ENCODE data around the gene LDLRAD4.

The LDLRAD4 gene

DNA sequence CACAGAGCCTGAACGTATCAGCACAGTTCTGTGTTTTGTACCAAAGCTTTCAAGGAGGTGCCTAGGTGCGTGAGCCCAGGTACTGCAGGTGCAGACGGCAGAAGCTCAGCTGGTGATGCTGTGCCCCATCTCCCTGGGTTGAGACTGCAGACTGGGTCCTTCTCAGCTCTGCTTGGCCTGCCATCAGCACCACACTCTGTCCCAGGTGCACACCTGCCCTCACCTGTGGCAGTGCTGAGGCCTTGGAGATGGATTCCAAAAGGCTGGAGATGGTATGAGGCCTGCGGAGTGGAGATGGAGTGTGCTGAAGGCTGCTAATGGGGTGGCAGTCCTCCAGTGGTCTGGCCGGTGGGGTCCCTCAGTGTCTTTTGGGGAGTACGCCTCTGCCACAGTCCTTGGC is 9.3 kb downstream of the LDLRAD4 start:
- DNase-seq (ENCODE audit: low read depth, low spot score): no peak

DNA sequence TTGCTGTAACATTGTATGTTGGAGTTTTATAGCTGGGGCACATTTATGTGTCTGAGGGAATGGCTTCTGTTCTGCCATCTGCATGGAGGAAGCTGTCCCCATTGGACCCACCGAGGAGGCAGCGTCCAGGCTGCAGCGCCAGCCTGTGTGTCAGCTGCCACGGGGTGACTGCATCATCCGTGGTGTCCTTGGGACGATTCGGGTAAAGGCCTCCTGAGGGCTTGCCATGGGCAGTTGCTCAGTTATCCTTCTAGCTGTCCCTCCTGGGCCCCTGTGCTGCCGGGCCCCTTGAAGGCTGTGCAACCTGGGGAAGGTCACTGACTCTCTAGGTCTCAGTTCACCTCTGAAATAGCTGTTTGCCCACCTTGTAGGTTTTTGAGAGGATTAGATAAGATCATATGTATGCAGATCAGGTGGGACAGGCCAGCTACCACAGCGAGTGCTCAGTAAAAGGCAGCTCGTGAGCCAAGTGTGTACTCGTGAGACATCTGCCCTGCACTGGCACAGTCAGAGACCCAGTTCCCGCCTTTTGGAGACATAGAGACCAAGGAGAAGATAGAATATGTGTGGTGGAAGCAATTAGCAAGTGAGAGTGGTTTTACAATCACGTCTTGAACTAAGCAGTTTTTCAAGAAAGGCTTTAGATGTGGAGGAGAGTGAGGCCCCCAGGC is 10.6 kb downstream of the LDLRAD4 start:
- no peak for DNase-seq (ENCODE audit: low read depth, low spot score)

DNA sequence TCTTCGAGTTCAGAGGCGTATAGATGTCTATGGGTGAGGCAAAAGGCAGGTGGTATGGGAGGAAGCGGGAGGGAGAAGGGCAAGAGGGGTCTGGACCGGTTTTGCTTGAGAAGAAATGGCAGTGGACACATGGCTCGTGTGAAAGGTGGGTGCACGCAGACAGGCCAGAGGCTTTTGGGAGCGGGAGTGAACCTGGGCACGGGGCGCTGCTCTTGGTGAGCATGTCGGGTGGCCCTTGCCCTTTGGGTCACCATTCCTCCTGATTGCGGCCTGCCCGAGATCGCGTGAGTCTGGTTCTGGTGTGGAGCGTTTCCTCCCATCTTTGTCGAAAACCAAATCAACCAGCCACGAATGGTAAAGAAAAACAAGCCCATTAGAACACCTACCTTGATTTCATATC is 12.6 kb downstream of the LDLRAD4 start:
- no peak for DNase-seq (ENCODE audit: low read depth, low spot score)

DNA sequence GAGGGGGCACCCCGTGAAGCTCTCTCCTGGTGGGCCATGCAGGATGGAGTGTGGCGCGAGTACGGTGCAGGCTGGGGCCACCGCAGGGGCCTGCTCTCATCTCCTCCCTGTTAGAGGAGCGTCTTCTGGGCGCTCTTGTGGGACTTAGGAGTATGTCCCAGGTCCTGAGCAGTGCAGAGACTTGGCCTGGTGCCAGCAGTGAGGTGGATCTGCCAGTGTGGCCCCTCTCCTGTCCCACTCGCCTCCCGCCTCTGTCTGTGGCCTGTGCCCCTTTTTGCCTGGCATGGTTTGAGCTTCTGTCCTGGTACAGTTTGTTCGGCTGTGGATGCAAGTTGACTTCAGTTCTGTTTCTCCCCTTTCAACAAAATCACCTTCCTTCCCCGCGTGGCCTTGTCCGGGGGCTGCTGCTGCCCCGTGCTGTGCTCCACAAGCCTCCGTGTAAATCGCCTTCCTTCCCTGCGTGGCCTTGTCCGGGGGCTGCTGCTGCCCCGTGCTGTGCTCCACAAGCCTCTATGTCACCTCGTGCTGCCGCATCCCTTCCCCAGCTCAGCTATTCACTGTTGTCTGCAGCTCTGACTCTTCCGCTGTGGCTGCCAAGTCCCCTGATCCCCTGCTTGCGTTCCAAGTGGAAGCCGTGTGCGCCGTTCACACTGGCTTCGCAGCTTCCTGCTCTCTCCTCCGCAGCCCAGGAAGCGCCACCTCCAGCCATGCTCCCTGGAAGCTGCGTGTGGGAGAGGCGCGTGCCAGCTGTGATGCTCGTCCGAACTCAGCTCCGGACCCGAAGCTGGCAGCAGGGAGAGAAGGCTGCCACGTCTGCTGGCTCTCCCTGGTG is 13.7 kb downstream of the LDLRAD4 start:
- no peak for DNase-seq (ENCODE audit: low read depth, low spot score)

DNA sequence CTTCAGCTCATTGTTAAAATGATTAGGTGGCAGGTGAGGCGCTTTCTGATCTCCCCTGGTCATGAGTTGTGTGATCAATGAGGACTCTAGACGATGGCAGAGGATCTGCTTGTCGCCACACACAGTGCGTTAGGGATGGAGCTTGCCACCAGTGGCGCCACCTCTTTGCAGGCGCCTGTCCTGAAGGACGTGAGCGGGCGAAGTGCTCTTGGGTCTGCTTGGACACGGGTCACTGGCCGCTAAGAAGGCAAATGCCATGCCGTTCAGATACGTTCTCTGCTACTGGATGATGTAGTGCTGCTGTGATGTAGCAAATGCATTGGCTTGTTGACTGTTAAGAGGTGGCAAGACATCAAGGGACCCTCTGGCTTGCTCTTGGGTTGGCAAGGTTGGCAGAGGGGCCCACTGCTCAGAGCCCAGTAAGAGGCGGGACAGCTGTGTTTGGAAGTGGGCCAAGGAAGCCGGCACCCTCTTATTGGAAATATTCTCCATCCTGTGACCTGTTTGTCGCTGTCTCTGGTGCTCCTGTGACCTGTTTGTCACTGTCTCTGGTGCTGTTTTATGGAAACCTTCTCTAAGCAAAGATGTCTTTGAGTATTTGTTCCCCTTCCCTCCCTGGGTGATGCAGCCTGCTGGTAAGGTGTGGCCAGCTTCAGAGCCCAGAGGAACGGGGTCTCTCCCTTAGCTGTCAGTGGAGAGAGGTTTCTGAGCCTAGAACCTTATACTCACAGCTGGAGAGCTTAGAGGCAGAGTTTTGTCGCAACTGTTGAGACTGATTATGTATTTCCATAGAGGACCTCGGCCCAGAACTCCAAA is 14.6 kb downstream of the LDLRAD4 start:
- no peak for DNase-seq (ENCODE audit: low read depth, low spot score)

DNA sequence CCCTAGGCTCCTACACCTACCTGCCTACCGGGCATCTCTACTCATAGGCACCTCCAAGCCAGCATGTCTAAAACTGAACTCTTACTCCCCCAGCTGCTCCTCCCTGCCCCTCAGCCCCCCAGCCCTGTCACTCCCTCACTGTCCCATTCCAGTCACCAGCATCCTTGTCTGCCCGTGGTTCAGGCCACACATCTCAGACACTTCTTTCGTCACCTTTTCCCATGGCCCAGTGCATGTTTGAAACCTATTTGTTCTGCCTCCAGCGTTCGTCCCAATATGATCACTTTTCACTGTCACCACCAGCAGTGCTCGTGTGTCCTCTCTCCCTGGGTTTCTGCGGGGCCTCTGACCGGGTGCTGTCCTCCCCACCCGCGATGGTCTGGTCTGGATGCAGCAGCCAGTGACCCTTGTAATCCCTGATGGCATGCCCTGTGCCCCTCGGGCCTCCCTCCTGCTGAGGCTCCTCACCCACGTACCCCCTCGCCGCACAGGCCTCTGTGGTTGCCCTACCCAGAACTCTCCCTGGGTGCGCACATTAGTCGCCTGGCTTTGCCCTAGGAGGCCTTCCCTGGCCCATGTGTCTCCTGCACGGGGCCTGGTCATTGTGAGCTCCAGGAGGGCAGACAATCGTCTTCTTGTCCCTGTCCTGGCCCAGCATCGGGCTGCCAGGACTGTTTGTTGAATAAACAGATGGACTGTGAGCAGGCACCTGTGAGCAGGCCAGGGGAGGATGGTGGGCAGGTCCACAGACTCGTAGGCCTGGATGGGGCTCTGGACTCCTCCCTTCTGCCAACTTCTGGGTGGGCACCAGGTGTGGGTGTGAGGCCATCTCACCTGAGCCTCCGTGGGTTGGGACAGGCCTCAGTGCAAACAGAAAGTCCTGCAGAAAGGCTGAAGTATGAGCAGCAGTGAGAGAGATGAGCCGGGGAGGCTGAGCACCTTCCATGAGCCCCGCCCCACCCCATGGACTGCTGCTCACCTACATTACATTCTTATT is 15.5 kb downstream of the LDLRAD4 start:
- DNase-seq (ENCODE audit: low read depth, low spot score): no peak

DNA sequence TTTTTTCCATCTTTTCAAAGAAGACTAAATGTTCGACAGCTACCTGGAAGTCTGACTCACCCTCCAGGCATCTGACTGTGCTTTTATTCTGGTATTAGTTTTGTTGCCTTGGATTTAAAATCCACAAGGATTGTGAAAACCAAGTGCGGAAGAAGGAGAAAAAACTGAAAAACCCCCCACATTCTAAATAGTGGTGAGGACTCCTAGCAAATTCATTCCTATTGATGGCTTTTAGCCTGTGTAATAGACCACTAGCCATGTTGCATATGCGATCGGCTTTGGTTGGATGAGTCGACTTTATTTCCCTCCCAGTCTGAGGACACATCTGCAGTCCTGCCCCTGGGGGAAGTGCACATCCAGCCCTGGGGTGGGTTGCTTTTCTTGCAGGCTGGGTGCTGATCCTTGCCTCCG is 16.9 kb downstream of the LDLRAD4 start:
- DNase-seq (ENCODE audit: low read depth, low spot score): no peak

DNA sequence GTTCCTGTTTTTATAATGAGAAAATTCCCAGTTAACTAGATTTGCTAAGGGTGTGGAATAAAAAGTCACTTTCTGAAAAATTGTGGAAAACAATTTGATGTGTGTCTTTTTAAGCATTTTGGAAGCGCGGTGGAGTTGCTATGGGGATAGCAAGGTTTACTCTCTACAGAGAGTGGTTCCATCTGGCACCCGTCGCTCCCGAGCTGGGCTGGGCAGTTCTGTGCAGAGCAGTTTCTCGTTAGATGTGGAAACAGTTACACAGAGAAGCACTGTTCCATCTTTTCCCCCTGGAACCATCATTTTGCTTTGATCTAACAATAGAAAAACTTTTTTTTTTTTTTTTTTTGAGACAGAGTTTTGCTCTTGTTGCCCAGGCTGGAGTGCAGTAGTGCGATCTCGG is 17.4 kb downstream of the LDLRAD4 start:
- no peak for DNase-seq (ENCODE audit: low read depth, low spot score)

DNA sequence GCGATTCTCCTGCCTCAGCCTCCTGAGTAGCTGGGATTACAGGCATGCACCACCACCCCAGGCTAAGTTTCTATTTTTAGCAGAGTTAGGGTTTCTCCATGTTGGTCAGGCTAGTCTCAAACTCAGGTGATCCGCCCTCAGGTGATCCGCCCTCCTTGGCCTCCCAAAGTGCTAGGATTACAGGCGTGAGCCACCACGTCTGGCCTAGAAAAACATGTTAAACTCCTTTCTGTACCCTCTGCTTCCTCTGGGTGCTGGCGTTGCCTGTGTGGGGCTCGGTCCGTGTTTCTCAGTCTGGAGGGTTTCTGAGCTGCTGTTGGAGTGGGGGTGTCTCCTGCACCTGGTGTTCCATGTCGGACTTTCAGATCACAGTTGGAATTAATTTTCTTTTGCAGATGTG is 17.9 kb downstream of the LDLRAD4 start:
- no peak for DNase-seq (ENCODE audit: low read depth, low spot score)

DNA sequence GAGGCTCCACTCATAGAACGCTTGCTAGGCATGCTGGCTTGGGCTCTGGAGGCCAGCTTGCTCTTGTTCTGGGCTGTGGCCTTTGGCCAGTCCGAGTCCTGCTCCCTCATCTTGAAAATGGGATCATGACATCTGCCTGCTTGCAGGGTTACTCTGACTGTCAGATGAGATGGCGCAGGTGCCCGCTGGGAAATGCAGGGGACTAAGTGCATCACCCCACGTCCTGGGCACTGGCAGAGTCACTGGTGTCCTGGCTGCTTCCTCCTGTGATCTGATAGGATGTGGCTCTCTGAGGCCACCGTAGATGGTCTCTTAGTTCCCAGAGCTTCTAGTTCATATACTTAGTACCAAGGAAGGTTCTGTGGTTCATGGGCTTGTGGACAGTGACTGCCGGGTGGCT is 18.5 kb downstream of the LDLRAD4 start:
- DNase-seq (ENCODE audit: low read depth, low spot score): no peak

DNA sequence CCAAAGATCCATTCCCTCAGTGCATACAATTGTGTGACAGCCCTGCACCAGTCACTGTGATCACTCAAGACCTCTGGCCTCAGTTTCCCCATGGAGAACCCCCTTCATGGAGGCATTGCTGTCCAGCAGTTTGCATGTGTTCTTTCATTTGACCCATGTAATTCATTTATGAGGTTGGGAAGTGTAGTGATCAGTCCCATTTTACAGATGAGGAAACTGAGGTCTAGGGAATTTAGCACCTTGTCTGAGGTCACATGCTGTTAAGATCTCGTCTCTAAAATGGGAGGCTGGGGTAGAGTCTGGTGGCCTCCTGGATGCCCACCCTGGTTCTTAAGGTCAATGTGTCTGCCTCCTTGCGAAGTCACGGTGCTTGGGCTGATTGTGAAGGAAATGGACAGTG is 19.1 kb downstream of the LDLRAD4 start:
- DNase-seq (ENCODE audit: low read depth, low spot score): no peak

DNA sequence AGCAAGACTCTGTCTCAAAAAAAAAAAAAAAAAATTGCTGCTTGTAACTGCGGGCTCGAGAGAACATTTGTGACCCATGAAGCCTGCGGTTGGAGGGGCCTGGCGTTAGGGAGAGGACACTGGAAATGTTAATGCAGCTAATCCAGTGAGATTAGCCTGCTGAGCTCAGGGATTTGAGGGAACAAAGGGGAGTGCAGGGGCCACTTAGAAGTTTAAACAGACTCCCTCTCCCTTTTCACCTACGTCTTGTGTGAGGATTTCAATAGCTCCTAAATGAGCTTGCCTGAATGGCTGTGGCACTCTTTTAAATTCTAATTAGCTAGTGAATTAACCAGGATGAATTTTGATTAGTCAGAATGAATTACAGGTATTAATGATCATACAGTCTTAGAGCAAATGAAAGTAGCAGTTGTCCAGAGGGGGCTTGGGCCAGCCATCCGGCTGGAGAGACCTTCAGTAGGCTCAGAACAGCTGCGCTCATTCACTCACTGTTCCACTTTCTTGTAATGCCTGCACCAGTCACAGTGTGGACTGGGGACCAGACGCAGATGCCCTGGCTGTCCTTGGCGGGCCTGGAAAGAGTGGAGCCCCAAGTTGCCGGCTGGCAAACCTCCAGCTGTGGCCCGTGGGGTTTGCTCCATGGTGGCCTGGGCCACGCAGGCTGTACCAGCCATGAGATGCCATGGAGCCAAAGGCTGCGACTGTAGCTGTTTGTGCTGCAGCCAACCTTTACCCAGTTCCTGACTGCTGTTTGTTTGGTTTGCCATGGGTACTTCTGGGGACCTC is 20.8 kb downstream of the LDLRAD4 start:
- DNase-seq (ENCODE audit: low read depth, low spot score): no peak

DNA sequence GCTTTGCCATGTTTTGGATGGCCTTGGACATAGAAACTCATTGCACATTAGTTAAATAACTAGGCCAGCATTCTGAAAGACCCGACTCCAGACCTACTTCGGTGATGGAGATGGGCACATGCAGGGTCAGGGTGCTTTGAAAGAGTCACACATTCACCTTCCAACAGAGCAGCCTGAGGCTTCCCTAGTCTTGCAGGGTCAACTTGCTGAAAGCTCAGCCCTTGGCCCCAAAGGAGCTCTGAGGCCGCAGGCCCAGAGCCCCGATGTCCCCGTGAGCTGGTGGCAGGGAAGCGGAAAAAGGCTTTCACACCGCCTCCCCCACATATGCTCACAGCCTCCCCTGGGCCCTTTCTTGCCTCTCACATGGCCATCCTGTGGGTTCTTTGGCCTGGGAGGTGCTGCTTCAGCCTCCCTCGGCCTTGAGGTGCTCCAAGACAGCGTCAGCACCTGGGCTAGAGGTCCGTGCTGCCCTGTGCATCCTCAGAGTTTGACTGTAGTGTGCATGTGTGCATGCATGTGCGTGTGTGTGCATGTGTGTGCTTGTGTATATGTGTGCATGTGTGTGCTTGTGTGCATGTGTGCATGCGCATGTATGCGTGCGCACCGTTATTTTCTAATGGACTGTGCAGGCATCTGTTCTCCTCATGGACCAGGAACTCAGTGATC is 21.6 kb downstream of the LDLRAD4 start:
- no peak for DNase-seq (ENCODE audit: low read depth, low spot score)

DNA sequence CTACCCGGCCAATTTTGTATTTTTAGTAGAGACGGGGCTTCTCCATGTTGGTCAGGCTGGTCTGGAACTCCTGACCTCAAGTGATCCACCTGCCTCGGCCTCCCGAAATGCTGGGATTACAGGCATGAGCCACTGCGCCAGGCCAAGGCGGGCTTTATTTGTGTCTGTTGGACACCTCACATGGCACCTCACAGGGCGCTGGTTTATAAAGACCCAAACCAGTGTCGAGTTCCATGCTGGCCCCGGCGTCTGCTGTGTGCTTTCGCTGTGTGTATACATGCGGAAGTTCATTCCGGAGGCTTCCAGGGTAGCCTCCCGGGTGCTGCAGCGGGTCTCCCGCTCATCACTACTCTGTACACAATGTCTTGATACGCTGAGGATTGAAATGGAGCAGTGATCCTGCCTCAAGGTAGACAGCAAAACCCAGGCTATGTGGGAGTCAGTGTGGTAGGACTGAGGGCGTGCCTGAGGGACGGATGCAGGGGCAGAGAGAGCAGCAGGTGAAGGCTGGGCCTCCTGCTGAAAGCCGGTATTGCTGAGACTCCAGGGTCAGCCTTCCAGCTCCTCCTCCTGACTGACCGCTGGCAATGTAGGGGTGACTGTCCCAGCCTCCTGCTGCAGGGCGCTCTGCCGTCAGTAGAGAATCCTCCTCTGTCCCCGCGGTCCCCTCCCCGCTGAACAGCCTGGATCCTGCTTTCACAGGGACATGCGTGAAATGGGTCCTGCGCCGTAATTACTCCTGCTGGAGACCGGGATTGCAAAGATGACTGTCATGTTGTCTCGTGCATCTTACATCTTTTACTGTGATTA is 22.7 kb downstream of the LDLRAD4 start:
- no peak for DNase-seq (ENCODE audit: low read depth, low spot score)

DNA sequence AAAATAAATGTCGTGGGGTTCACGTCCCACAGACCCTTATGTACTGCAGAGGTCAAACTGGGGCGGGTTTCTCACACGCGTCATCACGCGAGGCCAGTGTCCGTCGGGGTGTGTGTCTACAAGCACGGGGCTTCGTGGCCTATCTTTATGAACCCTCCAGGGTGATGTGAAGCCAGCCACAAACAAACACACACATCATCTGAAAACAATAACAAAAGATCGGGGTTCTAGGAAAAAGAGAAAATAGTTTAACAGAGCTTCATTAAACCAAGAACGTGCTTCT is 23.3 kb downstream of the LDLRAD4 start:
- no peak for DNase-seq (ENCODE audit: low read depth, low spot score)

DNA sequence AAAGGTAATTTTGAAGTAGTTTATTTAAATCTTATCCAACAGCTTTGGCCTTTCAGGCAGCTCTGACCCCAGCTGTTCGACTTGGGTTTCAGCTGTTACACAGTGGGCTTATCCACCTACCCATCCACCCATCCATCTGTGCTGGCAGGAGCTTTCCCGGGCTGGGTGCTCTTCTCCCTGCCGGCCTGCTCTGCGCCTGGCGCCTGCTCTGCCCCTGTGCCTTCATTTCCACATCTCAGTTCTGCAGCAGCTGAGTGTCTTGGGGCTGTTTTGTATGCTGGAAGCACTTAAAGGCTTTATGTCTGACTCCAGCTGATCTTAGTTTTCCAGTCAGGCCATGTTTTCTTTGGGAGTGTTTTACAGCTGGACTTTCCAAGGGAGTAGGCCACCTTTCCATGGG is 24.2 kb downstream of the LDLRAD4 start:
- DNase-seq (ENCODE audit: low read depth, low spot score): no peak

DNA sequence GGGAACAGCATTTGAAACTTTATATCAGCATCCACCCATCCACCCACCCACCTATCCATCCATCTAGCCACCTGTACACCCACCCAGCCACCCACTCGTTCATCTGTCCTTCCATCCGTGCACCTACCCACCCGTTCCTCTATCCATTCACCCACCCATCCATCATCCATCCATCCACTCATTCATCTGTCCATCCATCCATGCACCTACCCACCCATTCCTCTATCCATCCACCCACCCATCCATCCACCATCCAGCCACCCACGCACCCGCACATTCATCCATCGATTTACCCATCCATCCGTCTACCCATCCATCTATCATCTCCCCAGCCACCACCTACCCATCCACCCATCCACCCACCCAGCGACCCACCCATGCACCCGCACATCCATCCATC is 24.8 kb downstream of the LDLRAD4 start:
- DNase-seq (ENCODE audit: low read depth, low spot score): no peak

DNA sequence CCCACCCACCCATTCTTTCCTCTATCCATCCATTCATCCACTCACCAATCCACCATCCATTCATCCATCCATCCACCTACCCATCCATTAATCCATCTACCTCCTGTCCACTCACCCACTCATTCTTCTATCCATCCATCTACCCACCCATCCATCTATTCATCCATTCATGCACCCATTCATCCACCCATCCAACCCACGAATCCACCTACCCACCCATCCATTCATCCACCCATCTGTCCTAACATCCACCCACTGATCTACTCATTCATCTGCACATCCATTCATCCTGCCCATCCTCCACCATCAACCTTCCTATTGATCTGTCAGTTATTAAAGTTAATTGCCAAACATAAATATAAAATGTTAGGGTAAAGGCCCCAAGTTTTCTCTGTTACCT is 25.6 kb downstream of the LDLRAD4 start:
- DNase-seq (ENCODE audit: low read depth, low spot score): no peak

DNA sequence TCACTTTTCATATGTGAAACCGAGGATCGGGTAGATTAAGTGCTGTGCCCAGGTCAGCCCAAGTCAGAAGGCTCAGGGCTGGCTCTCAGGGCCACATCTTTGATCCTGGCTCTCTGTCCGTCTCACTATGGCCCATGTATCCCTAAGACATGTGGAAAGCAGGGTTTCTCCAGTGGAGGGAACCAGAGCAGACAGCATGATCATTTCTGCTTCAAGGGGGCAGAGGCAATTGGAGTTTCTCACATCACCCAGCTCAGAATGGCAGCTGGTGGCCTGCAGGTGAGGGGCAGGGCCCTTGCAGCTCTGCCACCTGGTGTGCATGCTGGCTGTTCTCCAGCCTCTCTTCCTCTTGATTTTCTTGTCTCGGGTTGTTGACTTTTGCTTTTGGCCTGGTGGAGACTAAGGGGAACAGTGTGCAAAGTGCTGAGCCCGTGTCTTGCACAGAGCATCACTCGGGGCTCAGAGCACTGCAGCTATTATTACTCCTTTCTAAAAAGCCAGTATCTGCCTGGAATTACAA is 27.0 kb downstream of the LDLRAD4 start:
- DNase-seq (ENCODE audit: low read depth, low spot score): no peak
